Pancreas (tissue), 10 donors: ENCODE data around the gene HPN. TPM values are rescaled to one million over a fixed set of nuclear protein-coding genes. Genes with fewer than 3 reads are reported as not detected.

Experiments
- ATAC-seq, 4 donors: fragments of 200-7000 bp; cut with Tn5 transposase; one replicate each; pipeline versions ENCODE4 v1.8.0 to v1.9.1; 2020; ENCODE audit warnings: mild to moderate bottlenecking in 4 of 4, moderate library complexity in 4 of 4
- DNase-seq, 6 donors: peaks; one replicate each; pipeline ENCODE4 v3.0.0-alpha.2; 2020
- FAIRE-seq: peaks from 2 replicates; lab custom pipeline; 2012; peaks lifted over from hg19 to GRCh38; lab: Jason Lieb, UNC
- H3K27ac ChIP-seq, 4 donors: fragments of 200-600 bp; sonication (generic); 1 replicate in 3 of 4; 2 replicates in 1 of 4; pipeline versions ENCODE4 v1.5.0 to v1.8.0; 2020
- H3K27me3 ChIP-seq, 4 donors: fragments of 200-600 bp; one replicate each; pipeline ENCODE4 v1.8.0; 2021
- H3K36me3 ChIP-seq, 3 donors: fragments of 200-600 bp; sonication (generic) in 1 of 3; one replicate each; pipeline versions ENCODE4 v1.5.0 to v1.8.0; 2020 to 2021
- H3K4me1 ChIP-seq, 3 donors: fragments of 200-600 bp; one replicate each; pipeline ENCODE4 v1.8.0; 2021
- H3K4me3 ChIP-seq, 4 donors: fragments of 200-600 bp; sonication (generic) in 2 of 4; one replicate each; pipeline versions ENCODE4 v1.5.0 to v1.8.0; 2020 to 2021
- H3K9me3 ChIP-seq, 4 donors: fragments of 200-600 bp; one replicate each; pipeline ENCODE4 v1.8.0; 2021
- CTCF ChIP-seq, 4 donors: fragments of 200-600 bp; sonication (generic) in 3 of 4; IDR thresholded peaks; one replicate each; pipeline versions ENCODE4 v1.5.0 to v1.8.0; 2021; ENCODE audit warnings: antibody characterized with exemption in 4 of 4
- WGBS, 2 donors: extraction: QIAGEN DNeasy Blood & Tissue Kit; methylation state at CpG; one replicate each; pipeline ENCODE4 v1.1.7; 2013; 5-methylcytosine and 5-hydroxymethylcytosine counted together
- intact Hi-C, 3 donors: fragments of 100-400 bp; cut with DNase I; formaldehyde crosslinking; loops; one replicate each; pipeline versions ENCODE4 v1.11.1 to v1.14.2; 2022
- polyA plus RNA-seq, 2 donors: library from polyadenylated mRNA; stranded (reverse); fragments of 200-250 nt; gene quantifications; one replicate each; pipeline ENCODE4 v1.2.3, GENCODE V29; 2013
- total RNA-seq, 6 donors: library from RNA; stranded (reverse); fragmentation: NEBNext Ultra II Directional in 4 of 6; extraction: Animal tissue kit (Norgen Biotek cat#: 25700) in 4 of 6; gene quantifications; one replicate each; pipeline versions ENCODE4 v1.2.1 to v1.2.4, GENCODE V29; 2021 to 2023
- donor health status: healthy with polysubstance abuse.
- donor health status: DM: no; HTN: no; CAD: no; lungs with moderate emphysema.
- donor health status: DM: no; HTN: no; CAD: no.
- donor health status: control.
- donor health status: control.
- donor health status: Bipolar disorder and iron deficiency.
- donor health status: DM: yes; HTN: yes; CAD: no.
- donor health status: DM: no; HTN: no; CAD: no.
- donor health status: DM: no; HTN: no; CAD: no.
- donor health status: DM: yes; HTN: yes; CAD: no.

The HPN gene
- total and polyA plus RNA-seq, 8 donors: 93.0 to 238 (median 124) TPM

- FAIRE-seq: no peak
- Histone ChIP-seq H3K27me3 (no peaks in the 10 kb centered on the region), H3K27ac (no peak overlapping the region), H3K9me3 (no peaks in the 10 kb centered on the region), H3K4me1 (peaks cover 14 to 21% (median 17%) of the 10 kb centered on the region in 3 donors), H3K36me3 (no peaks in the 10 kb centered on the region), H3K4me3 (no peak overlapping the region)
- ATAC-seq: no peak
- DNase-seq: no peak
- intact Hi-C loops: no loop called here
- 81 to 85% methylated on average over 8 of the region's 8 CpGs for WGBS, 2 donors
- no peak for TF ChIP-seq CTCF (IDR thresholded peaks at IDR 0.05)
Observed at GRCh38 chr19:35052599-35053190, 11.2 kb downstream of the HPN start.

GRCh38 chr19:35053667-35054293, 12.3 kb downstream of the HPN start:
- no peak for TF ChIP-seq CTCF (IDR thresholded peaks at IDR 0.05)
- no peak overlapping the region for H3K27ac ChIP-seq
- no peak overlapping the region for H3K4me3 ChIP-seq
- no peak for ATAC-seq
- intact Hi-C loops: no loop called here
- peak in 2 of 6 donors; percentile 0 to 29 for DNase-seq
- WGBS, 2 donors: 85 to 87% methylated on average over 9 of the region's 9 CpGs
- H3K9me3 ChIP-seq: no peaks in the 10 kb centered on the region
- no peak for FAIRE-seq
- no peaks in the 10 kb centered on the region for H3K27me3 ChIP-seq
- H3K4me1 ChIP-seq: peaks cover 9 to 10% (median 9%) of the 10 kb centered on the region in 3 donors
- H3K36me3 ChIP-seq: no peaks in the 10 kb centered on the region

GRCh38 chr19:35054626-35055025, 13.1 kb downstream of the HPN start:
- FAIRE-seq: no peak
- TF ChIP-seq CTCF (IDR thresholded peaks at IDR 0.05): no peak
- H3K27ac ChIP-seq: no peak overlapping the region
- no peaks in the 10 kb centered on the region for H3K9me3 ChIP-seq
- WGBS, 2 donors: 95 to 99% methylated on average over 9 of the region's 9 CpGs
- H3K27me3 ChIP-seq: no peaks in the 10 kb centered on the region
- peaks cover 3 to 4% (median 3%) of the 10 kb centered on the region in 3 donors for H3K4me1 ChIP-seq
- intact Hi-C loops: no loop called here
- H3K36me3 ChIP-seq: no peaks in the 10 kb centered on the region
- no peak overlapping the region for H3K4me3 ChIP-seq
- no peak for ATAC-seq
- DNase-seq: peak in 1 of 6 donors; percentile 3

- no peaks in the 10 kb centered on the region for H3K9me3 ChIP-seq
- no peaks in the 10 kb centered on the region for H3K27me3 ChIP-seq
- H3K27ac ChIP-seq: no peak overlapping the region
- intact Hi-C loops: no loop called here
- WGBS, 2 donors: 59 to 64% methylated on average over 3 of the region's 3 CpGs
- H3K36me3 ChIP-seq: no peaks in the 10 kb centered on the region
- ATAC-seq: peak in 3 of 4 donors; percentile 55 to 75 (median 63)
- DNase-seq: peak in 1 of 6 donors; percentile 18
- no peak for FAIRE-seq
- TF ChIP-seq CTCF (IDR thresholded peaks at IDR 0.05): no peak
- H3K4me1 ChIP-seq: no peaks in the 10 kb centered on the region
- H3K4me3 ChIP-seq: no peak overlapping the region
Observed at GRCh38 chr19:35055715-35056179, 14.2 kb downstream of the HPN start.
